SK-N-MC (cell line): ENCODE measurements around the gene AGBL1.

Experiments
- EZH2 ChIP-seq: fragments of 200-600 bp; sonication (generic); IDR thresholded peaks from one replicate; pipeline ENCODE4 v1.6.1; 2017; ENCODE audit warnings: antibody characterized with exemption
- FOXP2 ChIP-seq: optimal IDR thresholded peaks from 2 replicates; pipeline ENCODE3; 2011; ENCODE audit warnings: mild to moderate bottlenecking, moderate library complexity; ENCODE audit not compliant: insufficient read depth; ENCODE audit errors: extremely low read length, control extremely low read depth
- POLR2AphosphoS5 ChIP-seq: IDR thresholded peaks from 2 replicates; pipeline ENCODE4 v1.6.1; 2012; ENCODE audit warnings: mild to moderate bottlenecking, low read depth, low read length, borderline replicate concordance

GRCh38 chr15:86502301-86502700, 422.6 kb downstream of the AGBL1 start:
- TF ChIP-seq EZH2: no peak
- TF ChIP-seq POLR2AphosphoS5: no peak
- TF ChIP-seq FOXP2: no peak
